K562 (cell line): ENCODE measurements around the gene TBC1D20. TPM values are rescaled to one million over a fixed set of nuclear protein-coding genes. Genes with fewer than 3 reads are reported as not detected.
A peak's percentile ranks its signal among the peaks of the same experiment; 100 is the strongest.

ENCODE experiments used
- DMBX1 ChIP-seq: fragments of 250-450 bp; sonication (Bioruptor Pico); IDR thresholded peaks from 2 replicates; pipeline ENCODE4 v1.8.0; 2022; ENCODE audit warnings: inconsistent platforms, mild to moderate bottlenecking, moderate library complexity, borderline replicate concordance
- RBM25 ChIP-seq: fragments of 200-400 bp; formaldehyde crosslinking; IDR thresholded peaks from 2 replicates; pipeline ENCODE4 v1.6.1; 2018; ENCODE audit warnings: low read length, low read depth, moderate library complexity; ENCODE audit not compliant: severe bottlenecking
- SAP30 ChIP-seq: fragments of 200-600 bp; sonication (generic); IDR thresholded peaks from 2 replicates; pipeline ENCODE4 v1.6.1; 2012; ENCODE audit warnings: borderline replicate concordance, low read depth, mild to moderate bottlenecking, moderate library complexity, low read length, control low read depth, inconsistent platforms; ENCODE audit not compliant: insufficient read depth, poor library complexity, severe bottlenecking
- ZBTB11 ChIP-seq, 3 experiments: fragments of 200-800 bp in 1 of 3; fragments of 250-450 bp in 1 of 3; fragments of 450-650 bp in 1 of 3; sonication (Bioruptor Pico) in 1 of 3; sonication (Bioruptor generic) in 1 of 3; formaldehyde crosslinking in 1 of 3; IDR thresholded peaks; 2 replicates each; pipeline versions ENCODE4 v1.6.1 to v1.8.0; 2016 to 2022; ENCODE audit warnings: mild to moderate bottlenecking in 2 of 3, missing genetic modification characterization in 2 of 3, missing compliant biosample characterization in 1 of 3, moderate library complexity in 1 of 3
- ZNF79 ChIP-seq: fragments of 250-450 bp; sonication (Bioruptor Pico); IDR thresholded peaks from 2 replicates; pipeline ENCODE4 v1.4.0; 2020; ENCODE audit warnings: low read depth, mild to moderate bottlenecking, moderate library complexity
- polyA plus RNA-seq, 8 experiments: library from polyadenylated mRNA; depleted of rRNA in 4 of 8; stranded (reverse) in 5 of 8; unstranded in 3 of 8; fragments of >200 nt; fragmentation: Nextera tagmentation in 2 of 8; fragmentation: Illumina TruSeq in 1 of 8; extraction: Ambion mirVana in 2 of 8; extraction: Trizol in 1 of 8; gene quantifications; 2 replicates each; pipeline versions ENCODE4 v1.2.1 to v1.2.3, GENCODE V29; 2011 to 2014; ENCODE audit warnings: inconsistent platforms in 1 of 8, missing spikeins in 1 of 8
- total RNA-seq, 7 experiments: library from RNA; depleted of rRNA in 6 of 7; stranded (reverse); fragments of >200 nt in 6 of 7; fragmentation: Illumina TruSeq in 2 of 7; extraction: Trizol in 2 of 7; gene quantifications; 2 replicates each; pipeline versions ENCODE4 v1.2.1 to v1.2.3, GENCODE V29; 2011 to 2021; ENCODE audit warnings: low replicate concordance in 1 of 7
- TF ChIP-seq, protein P1 (sequence below): fragments of 250-450 bp; sonication (Bioruptor Pico); IDR thresholded peaks from 2 replicates; pipeline ENCODE4 v1.4.0; 2020; ENCODE audit warnings: mild to moderate bottlenecking, moderate library complexity, borderline replicate concordance
- TF ChIP-seq, protein P2 (sequence below): sonication (generic); formaldehyde crosslinking; IDR thresholded peaks from 2 replicates; pipeline ENCODE4 v1.8.0; 2023; ENCODE audit warnings: missing genetic modification reagents, mild to moderate bottlenecking, borderline replicate concordance
- TF ChIP-seq, protein P3 (sequence below): fragments of 450-650 bp; IDR thresholded peaks from 2 replicates; pipeline ENCODE4 v1.6.1; 2016; ENCODE audit warnings: borderline replicate concordance

Gene TBC1D20
- total and polyA plus RNA-seq, 9 of the 15 experiments (the other 6 are each of a cell fraction or from before 2014, with no cell fraction given) = 7.0 to 25.3 (median 15.1) TPM

- TF ChIP-seq ZBTB11 (CRISPR knock-in tag; IDR thresholded peaks at IDR 0.05) = no peak
- no peak for TF ChIP-seq RBM25
- TF ChIP-seq, protein P1, sequence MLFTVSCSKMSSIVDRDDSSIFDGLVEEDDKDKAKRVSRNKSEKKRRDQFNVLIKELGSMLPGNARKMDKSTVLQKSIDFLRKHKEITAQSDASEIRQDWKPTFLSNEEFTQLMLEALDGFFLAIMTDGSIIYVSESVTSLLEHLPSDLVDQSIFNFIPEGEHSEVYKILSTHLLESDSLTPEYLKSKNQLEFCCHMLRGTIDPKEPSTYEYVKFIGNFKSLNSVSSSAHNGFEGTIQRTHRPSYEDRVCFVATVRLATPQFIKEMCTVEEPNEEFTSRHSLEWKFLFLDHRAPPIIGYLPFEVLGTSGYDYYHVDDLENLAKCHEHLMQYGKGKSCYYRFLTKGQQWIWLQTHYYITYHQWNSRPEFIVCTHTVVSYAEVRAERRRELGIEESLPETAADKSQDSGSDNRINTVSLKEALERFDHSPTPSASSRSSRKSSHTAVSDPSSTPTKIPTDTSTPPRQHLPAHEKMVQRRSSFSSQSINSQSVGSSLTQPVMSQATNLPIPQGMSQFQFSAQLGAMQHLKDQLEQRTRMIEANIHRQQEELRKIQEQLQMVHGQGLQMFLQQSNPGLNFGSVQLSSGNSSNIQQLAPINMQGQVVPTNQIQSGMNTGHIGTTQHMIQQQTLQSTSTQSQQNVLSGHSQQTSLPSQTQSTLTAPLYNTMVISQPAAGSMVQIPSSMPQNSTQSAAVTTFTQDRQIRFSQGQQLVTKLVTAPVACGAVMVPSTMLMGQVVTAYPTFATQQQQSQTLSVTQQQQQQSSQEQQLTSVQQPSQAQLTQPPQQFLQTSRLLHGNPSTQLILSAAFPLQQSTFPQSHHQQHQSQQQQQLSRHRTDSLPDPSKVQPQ (CRISPR knock-in tag) = no peak
- TF ChIP-seq ZNF79 (CRISPR knock-in tag) = no peak
- TF ChIP-seq, protein P2, sequence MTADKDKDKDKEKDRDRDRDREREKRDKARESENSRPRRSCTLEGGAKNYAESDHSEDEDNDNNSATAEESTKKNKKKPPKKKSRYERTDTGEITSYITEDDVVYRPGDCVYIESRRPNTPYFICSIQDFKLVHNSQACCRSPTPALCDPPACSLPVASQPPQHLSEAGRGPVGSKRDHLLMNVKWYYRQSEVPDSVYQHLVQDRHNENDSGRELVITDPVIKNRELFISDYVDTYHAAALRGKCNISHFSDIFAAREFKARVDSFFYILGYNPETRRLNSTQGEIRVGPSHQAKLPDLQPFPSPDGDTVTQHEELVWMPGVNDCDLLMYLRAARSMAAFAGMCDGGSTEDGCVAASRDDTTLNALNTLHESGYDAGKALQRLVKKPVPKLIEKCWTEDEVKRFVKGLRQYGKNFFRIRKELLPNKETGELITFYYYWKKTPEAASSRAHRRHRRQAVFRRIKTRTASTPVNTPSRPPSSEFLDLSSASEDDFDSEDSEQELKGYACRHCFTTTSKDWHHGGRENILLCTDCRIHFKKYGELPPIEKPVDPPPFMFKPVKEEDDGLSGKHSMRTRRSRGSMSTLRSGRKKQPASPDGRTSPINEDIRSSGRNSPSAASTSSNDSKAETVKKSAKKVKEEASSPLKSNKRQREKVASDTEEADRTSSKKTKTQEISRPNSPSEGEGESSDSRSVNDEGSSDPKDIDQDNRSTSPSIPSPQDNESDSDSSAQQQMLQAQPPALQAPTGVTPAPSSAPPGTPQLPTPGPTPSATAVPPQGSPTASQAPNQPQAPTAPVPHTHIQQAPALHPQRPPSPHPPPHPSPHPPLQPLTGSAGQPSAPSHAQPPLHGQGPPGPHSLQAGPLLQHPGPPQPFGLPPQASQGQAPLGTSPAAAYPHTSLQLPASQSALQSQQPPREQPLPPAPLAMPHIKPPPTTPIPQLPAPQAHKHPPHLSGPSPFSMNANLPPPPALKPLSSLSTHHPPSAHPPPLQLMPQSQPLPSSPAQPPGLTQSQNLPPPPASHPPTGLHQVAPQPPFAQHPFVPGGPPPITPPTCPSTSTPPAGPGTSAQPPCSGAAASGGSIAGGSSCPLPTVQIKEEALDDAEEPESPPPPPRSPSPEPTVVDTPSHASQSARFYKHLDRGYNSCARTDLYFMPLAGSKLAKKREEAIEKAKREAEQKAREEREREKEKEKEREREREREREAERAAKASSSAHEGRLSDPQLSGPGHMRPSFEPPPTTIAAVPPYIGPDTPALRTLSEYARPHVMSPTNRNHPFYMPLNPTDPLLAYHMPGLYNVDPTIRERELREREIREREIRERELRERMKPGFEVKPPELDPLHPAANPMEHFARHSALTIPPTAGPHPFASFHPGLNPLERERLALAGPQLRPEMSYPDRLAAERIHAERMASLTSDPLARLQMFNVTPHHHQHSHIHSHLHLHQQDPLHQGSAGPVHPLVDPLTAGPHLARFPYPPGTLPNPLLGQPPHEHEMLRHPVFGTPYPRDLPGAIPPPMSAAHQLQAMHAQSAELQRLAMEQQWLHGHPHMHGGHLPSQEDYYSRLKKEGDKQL (CRISPR knock-in tag) = no peak
- TF ChIP-seq, protein P3, sequence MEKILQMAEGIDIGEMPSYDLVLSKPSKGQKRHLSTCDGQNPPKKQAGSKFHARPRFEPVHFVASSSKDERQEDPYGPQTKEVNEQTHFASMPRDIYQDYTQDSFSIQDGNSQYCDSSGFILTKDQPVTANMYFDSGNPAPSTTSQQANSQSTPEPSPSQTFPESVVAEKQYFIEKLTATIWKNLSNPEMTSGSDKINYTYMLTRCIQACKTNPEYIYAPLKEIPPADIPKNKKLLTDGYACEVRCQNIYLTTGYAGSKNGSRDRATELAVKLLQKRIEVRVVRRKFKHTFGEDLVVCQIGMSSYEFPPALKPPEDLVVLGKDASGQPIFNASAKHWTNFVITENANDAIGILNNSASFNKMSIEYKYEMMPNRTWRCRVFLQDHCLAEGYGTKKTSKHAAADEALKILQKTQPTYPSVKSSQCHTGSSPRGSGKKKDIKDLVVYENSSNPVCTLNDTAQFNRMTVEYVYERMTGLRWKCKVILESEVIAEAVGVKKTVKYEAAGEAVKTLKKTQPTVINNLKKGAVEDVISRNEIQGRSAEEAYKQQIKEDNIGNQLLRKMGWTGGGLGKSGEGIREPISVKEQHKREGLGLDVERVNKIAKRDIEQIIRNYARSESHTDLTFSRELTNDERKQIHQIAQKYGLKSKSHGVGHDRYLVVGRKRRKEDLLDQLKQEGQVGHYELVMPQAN = peak; percentile 31; the same call in 1 of the 2 replicates
- peak; percentile 45 for TF ChIP-seq SAP30
- no peak for TF ChIP-seq DMBX1
Observed at GRCh38 chr20:407133-407952, 55.0 kb downstream of the TBC1D20 start (continued).
